Cardiac muscle cell (in vitro differentiated cells and primary cell): ENCODE results near the gene PAQR5. TPM values are rescaled to one million over a fixed set of nuclear protein-coding genes. Genes with fewer than 3 reads are reported as not detected.

Experiments
- DNase-seq, 2 donors: peaks; one replicate each; pipeline versions ENCODE4 v3.0.0 to v3.0.0-alpha.2; 2010 to 2017; ENCODE audit warnings: low read depth in 1 of 2, low spot score in 1 of 2
- H3K27ac ChIP-seq: fragments of 200-600 bp; sonication (generic); 2 replicates; pipeline ENCODE4 v1.5.1; 2016
- H3K27me3 ChIP-seq: fragments of 200-600 bp; sonication (generic); 2 replicates; pipeline ENCODE4 v1.6.0; 2016; ENCODE audit warnings: control low read depth
- H3K36me3 ChIP-seq: fragments of 200-600 bp; sonication (generic); 2 replicates; pipeline ENCODE4 v1.5.1; 2016; ENCODE audit warnings: control low read depth
- H3K4me1 ChIP-seq: fragments of 200-600 bp; sonication (generic); 2 replicates; pipeline ENCODE4 v1.8.1; 2017; ENCODE audit warnings: low read depth, mild to moderate bottlenecking, mixed run types
- H3K4me3 ChIP-seq: fragments of 200-600 bp; sonication (generic); 2 replicates; pipeline ENCODE4 v1.5.1; 2016; ENCODE audit warnings: mild to moderate bottlenecking
- H3K9me3 ChIP-seq: fragments of 200-600 bp; sonication (generic); 2 replicates; pipeline ENCODE4 v1.5.1; 2017; ENCODE audit warnings: low read depth, mild to moderate bottlenecking, control low read depth
- polyA plus RNA-seq: library from polyadenylated mRNA; unstranded; fragments of >200 nt; fragmentation: Nextera tagmentation; extraction: Ambion mirVana; gene quantifications from 2 replicates; pipeline ENCODE4 v1.2.1, GENCODE V29; 2016
- total RNA-seq: library from RNA; depleted of rRNA; stranded (reverse); fragments of >200 nt; gene quantifications from 2 replicates; pipeline ENCODE4 v1.2.3, GENCODE V29; 2016
- TF ChIP-seq, protein P1 (sequence below): IDR thresholded peaks from 2 replicates; pipeline ENCODE4 v1.5.1; 2012; ENCODE audit warnings: low read depth, mild to moderate bottlenecking, low read length

Gene PAQR5
- total and polyA plus RNA-seq, 2 experiments from 2014 or later: 0.18 to 0.39 TPM

DNA sequence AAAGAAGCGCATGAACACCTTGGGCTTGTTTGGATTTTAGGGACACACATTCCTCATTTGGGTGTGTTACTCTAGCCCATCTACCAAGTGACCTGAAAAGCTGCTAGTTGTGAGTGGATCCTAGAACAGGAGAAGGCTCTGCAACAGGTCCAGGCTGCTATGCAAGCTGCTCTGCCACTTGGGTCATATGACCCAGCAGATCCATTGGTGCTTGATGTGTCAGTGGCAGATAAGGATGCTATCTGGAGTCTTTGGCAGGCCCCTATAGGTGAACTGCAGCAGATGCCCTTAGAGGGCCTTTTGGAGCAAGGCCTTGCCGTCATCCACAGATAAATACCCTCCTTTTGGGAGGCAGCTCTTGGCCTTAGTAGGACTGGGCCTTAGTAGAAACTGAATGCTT is 53.2 kb downstream of the PAQR5 start:
- DNase-seq: no peak
- no peaks in the 10 kb centered on the region for H3K27me3 ChIP-seq
- H3K36me3 ChIP-seq: no peaks in the 10 kb centered on the region
- no peak overlapping the region for H3K27ac ChIP-seq
- H3K9me3 ChIP-seq: no peaks in the 10 kb centered on the region
- TF ChIP-seq, protein P1, sequence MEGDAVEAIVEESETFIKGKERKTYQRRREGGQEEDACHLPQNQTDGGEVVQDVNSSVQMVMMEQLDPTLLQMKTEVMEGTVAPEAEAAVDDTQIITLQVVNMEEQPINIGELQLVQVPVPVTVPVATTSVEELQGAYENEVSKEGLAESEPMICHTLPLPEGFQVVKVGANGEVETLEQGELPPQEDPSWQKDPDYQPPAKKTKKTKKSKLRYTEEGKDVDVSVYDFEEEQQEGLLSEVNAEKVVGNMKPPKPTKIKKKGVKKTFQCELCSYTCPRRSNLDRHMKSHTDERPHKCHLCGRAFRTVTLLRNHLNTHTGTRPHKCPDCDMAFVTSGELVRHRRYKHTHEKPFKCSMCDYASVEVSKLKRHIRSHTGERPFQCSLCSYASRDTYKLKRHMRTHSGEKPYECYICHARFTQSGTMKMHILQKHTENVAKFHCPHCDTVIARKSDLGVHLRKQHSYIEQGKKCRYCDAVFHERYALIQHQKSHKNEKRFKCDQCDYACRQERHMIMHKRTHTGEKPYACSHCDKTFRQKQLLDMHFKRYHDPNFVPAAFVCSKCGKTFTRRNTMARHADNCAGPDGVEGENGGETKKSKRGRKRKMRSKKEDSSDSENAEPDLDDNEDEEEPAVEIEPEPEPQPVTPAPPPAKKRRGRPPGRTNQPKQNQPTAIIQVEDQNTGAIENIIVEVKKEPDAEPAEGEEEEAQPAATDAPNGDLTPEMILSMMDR: no peak
- H3K4me1 ChIP-seq: no peaks in the 10 kb centered on the region
- no peak overlapping the region for H3K4me3 ChIP-seq

DNA sequence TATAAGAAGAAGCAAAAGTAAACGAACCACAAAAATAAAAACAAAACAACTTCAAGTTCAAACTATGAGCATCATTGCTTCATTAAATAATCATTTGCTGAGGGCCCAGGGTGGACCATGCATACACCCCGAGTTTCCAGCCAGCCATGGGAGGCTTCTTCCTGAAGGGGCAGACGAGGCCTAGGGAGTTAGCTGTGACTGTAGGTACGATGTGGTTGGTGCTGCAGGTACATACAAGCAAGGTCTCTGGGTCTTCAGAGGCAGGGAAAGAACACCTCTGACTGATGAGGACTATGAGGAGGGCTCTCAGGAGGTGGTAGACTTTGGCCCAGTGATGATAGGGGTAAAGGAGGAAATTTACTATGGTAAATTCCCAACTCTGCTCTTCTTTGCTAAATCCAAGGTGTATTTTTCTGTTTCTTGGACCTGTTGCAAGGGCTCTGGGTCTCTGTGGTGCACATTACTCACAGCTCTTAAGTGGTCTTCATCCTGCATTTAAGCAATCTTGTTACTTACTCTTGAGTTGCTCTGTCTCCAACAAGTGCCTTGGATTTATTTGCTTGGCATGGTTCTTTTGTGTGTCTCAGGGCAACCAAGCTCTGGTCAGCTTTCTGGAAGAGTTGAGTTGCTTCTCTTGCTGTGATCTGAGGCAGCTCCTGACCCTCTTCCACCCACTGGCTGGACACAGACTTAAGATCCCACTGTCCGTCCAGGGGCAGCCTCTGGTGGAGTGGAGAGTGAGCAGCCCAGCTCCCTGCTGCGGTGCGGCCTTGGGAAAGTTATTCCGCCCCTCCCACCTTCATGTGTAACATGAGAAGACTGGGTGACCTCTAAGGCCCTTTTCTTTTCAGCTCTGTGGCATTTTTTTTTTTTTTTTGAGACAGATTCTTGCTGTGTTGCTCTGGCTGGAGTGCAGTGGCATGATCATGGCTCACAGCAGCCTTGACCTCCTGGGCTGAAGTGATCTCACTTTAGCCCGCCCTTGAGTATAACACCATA is 59.4 kb downstream of the PAQR5 start:
- Histone ChIP-seq H3K4me3 (no peak overlapping the region), H3K27ac (no peak overlapping the region), H3K4me1 (no peaks in the 10 kb centered on the region), H3K27me3 (no peaks in the 10 kb centered on the region), H3K36me3 (no peaks in the 10 kb centered on the region), H3K9me3 (no peaks in the 10 kb centered on the region)
- TF ChIP-seq, protein P1: no peak
- DNase-seq: peak; percentile 37 to 55

DNA sequence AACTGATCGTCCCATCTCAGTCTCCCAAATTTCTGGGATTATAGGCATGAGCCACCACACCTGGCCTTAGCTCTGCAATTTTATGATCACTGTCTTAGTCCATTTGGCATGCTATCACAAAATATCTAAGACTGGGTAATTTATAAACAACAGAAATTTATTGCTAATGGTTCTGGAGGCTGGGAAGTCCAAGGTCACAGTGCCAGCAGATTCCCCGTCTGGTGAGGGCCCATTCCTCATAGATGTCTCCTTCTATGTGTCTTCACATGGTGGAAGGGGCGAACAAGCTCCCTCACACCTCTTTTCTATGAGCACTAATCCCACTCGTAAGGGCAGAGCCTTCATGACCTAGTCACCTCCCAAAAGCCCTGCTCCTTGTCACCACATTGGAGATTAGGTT is 60.1 kb downstream of the PAQR5 start:
- no peaks in the 10 kb centered on the region for H3K36me3 ChIP-seq
- TF ChIP-seq, protein P1: no peak
- H3K9me3 ChIP-seq: no peaks in the 10 kb centered on the region
- H3K4me1 ChIP-seq: no peaks in the 10 kb centered on the region
- H3K27me3 ChIP-seq: no peaks in the 10 kb centered on the region
- H3K27ac ChIP-seq: no peak overlapping the region
- no peak for DNase-seq
- no peak overlapping the region for H3K4me3 ChIP-seq

DNA sequence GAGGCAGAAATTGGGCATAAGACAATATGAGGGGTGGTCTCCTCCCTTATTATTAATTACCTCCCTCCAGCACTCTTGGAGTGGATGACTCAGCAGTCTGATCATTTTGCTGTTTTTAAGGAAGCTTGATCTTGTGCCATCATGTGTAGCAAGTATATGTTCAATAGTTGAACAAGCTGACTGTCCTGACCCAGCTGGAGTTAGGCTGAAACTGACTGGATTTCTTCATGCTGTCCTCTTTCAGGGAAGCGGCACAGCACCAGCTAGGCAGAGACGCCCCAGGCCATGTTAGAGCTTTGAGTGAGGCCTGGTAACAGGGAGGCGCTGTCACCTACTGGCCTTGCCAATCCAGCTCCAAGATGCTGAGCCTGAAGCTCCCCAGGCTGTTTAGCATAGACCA is 61.0 kb downstream of the PAQR5 start:
- peak in 1 of 2 donors; percentile 16 for DNase-seq
- Histone ChIP-seq H3K4me1 (no peaks in the 10 kb centered on the region), H3K27me3 (no peaks in the 10 kb centered on the region), H3K4me3 (no peak overlapping the region), H3K36me3 (no peaks in the 10 kb centered on the region), H3K27ac (no peak overlapping the region), H3K9me3 (no peaks in the 10 kb centered on the region)
- TF ChIP-seq, protein P1: no peak

DNA sequence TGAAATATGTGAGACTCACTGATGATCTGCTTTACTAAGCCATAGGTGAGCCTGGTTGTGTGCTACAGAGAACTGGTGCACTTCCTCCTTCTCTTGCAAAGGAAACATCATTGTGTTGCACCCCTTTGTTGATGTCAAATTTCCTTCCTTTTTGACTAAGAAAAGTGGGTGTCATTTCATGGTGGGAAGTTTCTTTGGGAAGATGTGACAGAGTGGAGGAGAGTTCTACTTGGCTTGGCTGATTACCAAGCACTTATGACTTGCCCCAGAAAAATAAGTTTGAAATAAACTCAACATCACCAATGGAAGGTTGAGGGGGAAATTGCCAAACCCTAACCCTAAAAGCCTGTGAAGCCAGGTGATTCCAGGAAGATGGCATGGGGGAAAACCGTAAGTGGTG is 61.9 kb downstream of the PAQR5 start:
- Histone ChIP-seq H3K27me3 (no peaks in the 10 kb centered on the region), H3K4me1 (no peaks in the 10 kb centered on the region), H3K36me3 (no peaks in the 10 kb centered on the region), H3K27ac (no peak overlapping the region), H3K4me3 (no peak overlapping the region), H3K9me3 (no peaks in the 10 kb centered on the region)
- DNase-seq: no peak
- TF ChIP-seq, protein P1: no peak
